Measurements from ENCODE around the gene RTN4IP1.
"Not testable (repeated sequence)": the region's sequence is repeated elsewhere in the genome, so short reads cannot be mapped to it uniquely, and the experiment has no call there.

RTN4IP1 gene

GRCh38 chr6:106549521-106549920, 79.8 kb downstream of the RTN4IP1 start:
- POLR2A ChIA-PET, result no interaction called here
- no peak for TF ChIP-seq CTCF (IDR thresholded peaks at IDR 0.05; ENCODE audit: insufficient read depth, low read length, missing control alignments)
- H3K4me3 ChIP-seq (ENCODE audit: low read depth, low read length), result no peak overlapping the region
- no peak for DNase-seq (ENCODE audit: low read depth, low spot score)
- CTCF ChIA-PET, result no interaction called here

- POLR2A ChIA-PET; DNase-seq (ENCODE audit: low read depth, low spot score); H3K4me3 ChIP-seq (ENCODE audit: low read depth, low read length): not testable (repeated sequence)
- CTCF ChIA-PET, result interaction anchor here (1.4 to 2.7 kb wide), 2 partner anchors 9 to 37 kb away, joined by 3 to 14 read pairs; no protein-coding TSS in a partner anchor
Measured at GRCh38 chr6:106548926-106549455, 80.3 kb downstream of the RTN4IP1 start.

DNA sequence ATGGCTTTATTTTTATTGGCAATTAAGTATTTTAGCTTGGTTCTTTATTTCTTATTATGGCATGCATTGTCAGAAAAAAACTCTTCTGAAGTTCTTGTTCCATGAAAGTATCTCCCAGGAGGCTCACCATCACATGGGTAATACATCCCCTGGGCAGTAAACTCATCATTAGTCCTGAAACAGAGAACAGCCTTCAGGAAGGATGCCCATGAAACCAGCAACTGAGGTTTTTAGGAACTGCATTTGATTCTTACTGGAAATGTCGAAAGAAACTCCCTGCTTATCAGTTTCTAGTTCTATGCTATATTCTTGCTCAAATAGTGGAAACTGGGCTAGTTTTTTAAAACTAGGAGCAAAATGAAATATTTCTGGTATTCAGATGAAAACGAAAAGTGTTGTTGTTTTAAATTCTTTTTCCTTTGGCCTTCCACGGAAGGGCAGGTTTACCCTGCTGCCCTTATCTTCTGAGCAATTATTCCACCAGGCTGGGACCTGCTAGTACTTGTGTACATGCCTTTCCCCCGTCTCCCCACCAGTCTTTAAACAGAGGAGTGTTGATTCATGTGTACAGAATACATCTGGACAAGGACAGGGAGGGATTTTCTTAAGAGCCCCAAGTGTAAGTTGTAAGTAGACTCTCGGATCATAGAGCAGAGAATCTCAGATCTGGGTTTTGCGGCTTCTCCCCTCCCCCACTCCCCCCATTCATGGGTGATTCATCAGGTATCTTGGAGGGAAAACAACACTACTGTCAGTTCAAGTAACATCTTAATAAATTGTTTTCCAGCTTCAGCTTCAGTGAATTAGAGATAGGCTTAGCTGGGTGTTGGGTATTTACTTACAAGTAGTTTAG, 81.5 kb downstream of the RTN4IP1 start:
- CTCF ChIA-PET, result interaction anchor here (1.4 to 2.7 kb wide), 2 partner anchors 10 to 36 kb away, joined by 3 to 14 read pairs; no protein-coding TSS in a partner anchor
- TF ChIP-seq CTCF (IDR thresholded peaks at IDR 0.05; ENCODE audit: insufficient read depth, low read length, missing control alignments), result no peak
- no peak for DNase-seq (ENCODE audit: low read depth, low spot score)
- H3K4me3 ChIP-seq (ENCODE audit: low read depth, low read length), result no peak overlapping the region
- POLR2A ChIA-PET, result interaction anchor here (1.0 kb wide), 1 partner anchor 36 kb away, joined by 4 read pairs; no protein-coding TSS in a partner anchor

DNA sequence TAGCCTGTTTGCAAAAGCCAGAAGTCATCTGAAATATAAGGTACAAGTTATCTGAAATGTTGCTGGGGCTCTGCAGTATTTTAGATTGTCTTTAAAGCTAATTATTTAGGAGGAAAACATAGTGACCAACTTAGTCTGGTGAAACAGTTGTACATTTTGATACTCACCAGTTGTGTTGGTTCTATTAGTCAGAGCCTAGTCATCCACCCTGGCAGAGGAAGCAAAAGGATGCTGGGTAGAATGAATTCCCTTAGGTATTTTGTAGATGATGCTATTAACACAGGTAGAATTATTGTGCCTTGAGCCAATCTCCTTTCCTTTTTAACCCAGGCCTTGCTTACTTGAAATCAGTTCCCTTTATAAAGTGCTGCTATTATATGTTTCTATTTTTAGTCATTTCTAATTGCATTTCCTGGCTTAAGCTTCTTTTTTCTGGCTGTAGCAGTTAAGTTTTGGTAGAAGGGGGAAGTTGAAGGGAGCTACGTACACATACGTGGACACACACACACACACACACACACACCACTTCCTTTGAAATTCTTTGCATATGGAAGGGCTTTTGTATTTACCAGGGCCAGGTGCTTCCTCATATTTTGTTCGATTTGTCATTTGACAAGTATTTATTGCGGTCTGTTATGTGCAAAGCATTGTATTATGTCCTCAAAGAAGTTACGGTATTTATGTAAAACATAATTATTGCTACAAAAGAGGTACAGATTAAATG, 82.4 kb downstream of the RTN4IP1 start:
- POLR2A ChIA-PET, result no interaction called here
- CTCF ChIA-PET, result interaction anchor here (0.7 to 2.9 kb wide), 4 partner anchors 11 to 102 kb away, joined by 3 to 14 read pairs (median 8); no protein-coding TSS in a partner anchor
- DNase-seq (ENCODE audit: low read depth, low spot score), result peak; percentile 41
- no peak for TF ChIP-seq CTCF (IDR thresholded peaks at IDR 0.05; ENCODE audit: insufficient read depth, low read length, missing control alignments)
- no peak overlapping the region for H3K4me3 ChIP-seq (ENCODE audit: low read depth, low read length)

- DNase-seq (ENCODE audit: low read depth, low spot score), result no peak
- H3K4me3 ChIP-seq (ENCODE audit: low read depth, low read length), result no peak overlapping the region
- ChIA-PET POLR2A (no interaction called here), CTCF (interaction anchor here (0.7 to 2.9 kb wide), 4 partner anchors 12 to 101 kb away, joined by 3 to 14 read pairs (median 8); no protein-coding TSS in a partner anchor)
- TF ChIP-seq CTCF (IDR thresholded peaks at IDR 0.05; ENCODE audit: insufficient read depth, low read length, missing control alignments), result no peak
Measured at GRCh38 chr6:106546261-106546690, 83.0 kb downstream of the RTN4IP1 start.

GRCh38 chr6:106540907-106541306, 88.4 kb downstream of the RTN4IP1 start:
- DNase-seq (ENCODE audit: low read depth, low spot score), result no peak
- ChIA-PET CTCF (interaction anchor here (2.0 to 2.8 kb wide), 2 partner anchors 19 to 26 kb away, joined by 4 to 12 read pairs; no protein-coding TSS in a partner anchor), POLR2A (interaction anchor here (0.6 kb wide), 1 partner anchor 78 kb away, joined by 3 read pairs; no protein-coding TSS in a partner anchor)
- no peak for TF ChIP-seq CTCF (IDR thresholded peaks at IDR 0.05; ENCODE audit: insufficient read depth, low read length, missing control alignments)
- H3K4me3 ChIP-seq (ENCODE audit: low read depth, low read length), result no peak overlapping the region

Measured in AG04449 (cell line).